ENCODE data around the gene GRID1.

DNA sequence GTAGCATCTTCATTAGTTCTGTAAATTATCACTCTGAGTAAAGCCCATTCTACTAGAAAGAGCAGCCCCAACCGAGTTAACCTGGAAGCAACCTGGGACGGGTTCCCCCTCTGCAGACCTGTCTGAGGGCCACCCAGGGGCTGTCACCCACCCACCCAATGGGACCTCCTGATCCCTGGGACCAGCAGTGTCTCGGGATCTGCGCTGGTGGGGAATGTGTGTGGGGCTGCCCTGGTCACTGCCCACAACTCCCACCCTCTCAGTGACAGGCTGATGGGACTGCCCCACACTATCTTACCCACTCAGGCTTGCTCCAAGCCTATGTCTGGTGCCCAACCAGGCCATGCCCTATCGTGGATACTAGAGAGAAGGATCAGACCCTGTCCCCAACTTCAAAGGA, 215.0 kb downstream of the GRID1 start:
- TF ChIP-seq EZH2phosphoT487 (IDR thresholded peaks at IDR 0.05; ENCODE audit: borderline replicate concordance, low read depth) (no peak), CTCF (IDR thresholded peaks at IDR 0.05) (no peak), USF1 (IDR thresholded peaks at IDR 0.05; ENCODE audit: borderline replicate concordance, low read depth) (no peak), SIN3A (IDR thresholded peaks at IDR 0.05; ENCODE audit: borderline replicate concordance, low read depth, low read length) (no peak), CHD2 (IDR thresholded peaks at IDR 0.05; ENCODE audit: low read length, partially characterized antibody) (no peak), RCOR1 (IDR thresholded peaks at IDR 0.05; ENCODE audit: low read length) (no peak), RFX5 (IDR thresholded peaks at IDR 0.05; ENCODE audit: low read length) (no peak), POLR2AphosphoS5 (IDR thresholded peaks at IDR 0.05; ENCODE audit: low read depth, low read length) (no peak)
